NCI-H526 treated with DMSO at 0.1 percent for 48 hours (cell line): ENCODE measurements around the gene PHLDA3.

ENCODE experiments used
- DNase-seq: peaks from one replicate; lab custom pipeline; 2025; lab: John Stamatoyannopoulos, UW

The PHLDA3 gene

DNA sequence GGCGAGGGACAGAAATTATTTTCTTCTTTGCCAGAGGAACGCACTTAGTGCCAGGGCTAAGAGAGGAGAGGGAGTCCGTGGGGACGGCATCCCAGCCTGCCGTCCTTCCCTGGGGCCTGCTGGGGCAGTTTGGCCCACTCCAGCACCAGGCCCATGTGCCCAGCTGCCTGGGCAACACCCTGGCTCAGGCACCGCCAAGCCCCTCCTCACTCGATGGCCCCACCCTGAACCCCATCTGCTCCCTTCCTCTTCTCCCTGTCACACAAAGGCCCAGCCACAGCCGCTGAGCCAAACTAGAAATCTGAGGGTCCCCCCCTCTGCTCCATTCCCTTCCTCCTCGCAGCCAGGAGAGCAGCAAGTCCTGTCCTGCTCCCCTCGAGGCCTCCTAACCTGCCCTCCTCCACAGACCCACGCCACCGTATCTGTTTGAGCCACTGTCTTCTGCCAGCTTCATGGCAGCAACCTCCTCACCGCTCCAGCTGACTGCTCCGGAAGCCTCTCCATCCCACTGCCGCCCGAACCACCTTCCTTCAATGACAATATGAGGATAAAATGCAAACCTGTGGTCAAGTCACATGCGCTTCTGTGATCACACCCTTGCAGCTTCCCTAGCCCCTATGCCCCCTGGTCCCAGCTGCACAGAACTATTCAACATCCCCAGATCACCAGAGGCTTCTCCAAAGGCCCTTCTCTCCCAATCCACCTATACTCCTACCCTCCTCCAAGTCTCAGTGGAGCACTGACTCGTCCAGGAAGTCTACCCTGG is 39.1 kb downstream of the PHLDA3 start:
- DNase-seq: peak; percentile 4

DNA sequence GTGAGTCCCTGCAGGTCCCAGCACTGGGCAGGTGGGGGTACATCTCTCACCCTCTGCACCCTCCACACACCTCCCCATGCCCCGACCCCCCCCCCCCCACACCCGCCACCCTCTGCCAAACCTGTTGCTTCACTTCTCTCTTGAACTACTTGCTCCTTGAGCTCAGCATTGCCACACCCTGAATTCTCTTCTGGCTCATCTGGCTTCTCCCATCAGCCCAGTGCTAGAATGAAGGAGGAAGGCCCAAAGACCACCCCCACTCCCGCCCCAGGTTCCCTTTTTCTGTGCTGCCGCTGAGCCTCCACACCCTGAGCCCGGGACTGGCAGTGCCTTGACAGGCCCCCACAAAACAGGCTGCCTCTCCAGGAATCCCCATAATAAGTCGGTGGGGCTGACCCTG is 41.0 kb downstream of the PHLDA3 start:
- no peak for DNase-seq

DNA sequence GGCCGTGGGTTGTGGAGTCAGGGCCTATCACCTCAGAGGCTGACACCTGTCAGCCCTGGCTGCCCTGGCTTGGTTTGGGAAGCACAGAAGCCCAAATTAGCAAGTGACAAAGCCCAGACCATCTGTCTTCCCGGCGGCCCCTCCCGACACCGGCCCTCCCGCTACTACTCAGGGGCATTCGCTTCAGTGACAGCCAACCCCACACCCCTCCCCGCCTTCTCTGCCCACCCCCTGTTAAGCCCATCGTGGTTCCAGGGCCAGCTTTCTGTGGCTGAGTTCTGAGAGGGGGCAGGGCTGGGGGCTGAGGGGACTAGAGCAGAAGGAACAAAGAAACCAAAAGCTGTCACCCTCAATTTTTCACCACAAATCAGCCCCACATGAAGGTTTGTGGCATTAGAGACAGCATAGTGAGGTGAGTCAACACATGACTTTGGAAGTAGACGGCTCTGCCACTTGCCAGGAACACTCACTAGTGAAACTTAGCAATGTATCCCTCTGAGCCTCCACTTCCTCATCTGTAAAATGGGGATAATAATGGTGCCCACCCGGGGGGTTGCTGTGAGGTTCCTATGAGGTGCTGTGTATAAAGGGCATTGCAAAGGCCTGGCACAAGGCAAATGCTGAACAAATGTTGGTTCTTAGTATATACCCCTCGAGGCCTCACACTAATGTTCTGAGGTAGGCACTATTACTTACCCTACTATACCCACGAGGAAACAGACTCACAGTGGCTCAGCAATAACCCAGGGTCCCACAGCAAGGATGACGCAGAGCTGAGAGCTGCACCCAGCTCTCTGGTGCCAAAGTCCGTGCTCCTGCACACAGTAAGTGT is 42.3 kb downstream of the PHLDA3 start:
- no peak for DNase-seq

DNA sequence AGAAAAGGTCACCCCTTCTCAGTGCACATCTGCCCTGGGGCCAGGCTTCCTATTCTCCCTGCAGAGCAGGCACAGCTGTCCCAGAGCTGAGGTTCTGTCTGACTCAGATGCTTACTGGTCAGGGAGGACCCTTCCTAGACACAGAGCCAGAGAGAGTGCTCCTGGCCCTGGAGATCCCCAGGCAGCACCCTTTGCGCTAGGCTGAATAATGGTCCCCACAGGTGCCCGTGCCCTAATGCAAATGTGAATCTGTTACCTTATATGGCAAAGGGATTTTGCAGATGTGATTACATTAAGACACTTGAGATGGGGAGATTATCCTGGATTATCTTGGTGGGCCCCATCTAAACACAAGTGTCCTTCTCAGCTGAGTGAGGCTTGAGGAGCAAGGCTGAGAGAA is 44.8 kb downstream of the PHLDA3 start:
- DNase-seq: no peak

DNA sequence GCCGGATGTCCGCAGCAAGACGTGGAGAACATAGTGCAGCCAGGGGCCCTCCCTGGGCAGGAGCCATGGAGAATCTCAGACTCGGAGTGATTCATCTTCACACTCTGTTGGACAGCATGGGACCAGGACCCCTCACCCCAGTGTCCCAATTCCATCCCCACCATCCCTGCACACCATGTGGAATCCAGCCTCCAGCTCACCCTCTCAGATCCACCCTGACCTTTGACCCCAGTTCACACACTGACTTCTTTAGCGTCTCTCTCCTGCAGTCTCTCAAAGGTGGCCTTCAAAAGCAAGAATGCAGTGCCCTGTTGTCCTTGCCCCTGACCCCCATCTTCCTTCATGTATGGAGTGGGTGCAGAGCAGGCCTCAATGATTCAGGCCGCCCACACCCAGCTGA is 45.3 kb downstream of the PHLDA3 start:
- DNase-seq: no peak

DNA sequence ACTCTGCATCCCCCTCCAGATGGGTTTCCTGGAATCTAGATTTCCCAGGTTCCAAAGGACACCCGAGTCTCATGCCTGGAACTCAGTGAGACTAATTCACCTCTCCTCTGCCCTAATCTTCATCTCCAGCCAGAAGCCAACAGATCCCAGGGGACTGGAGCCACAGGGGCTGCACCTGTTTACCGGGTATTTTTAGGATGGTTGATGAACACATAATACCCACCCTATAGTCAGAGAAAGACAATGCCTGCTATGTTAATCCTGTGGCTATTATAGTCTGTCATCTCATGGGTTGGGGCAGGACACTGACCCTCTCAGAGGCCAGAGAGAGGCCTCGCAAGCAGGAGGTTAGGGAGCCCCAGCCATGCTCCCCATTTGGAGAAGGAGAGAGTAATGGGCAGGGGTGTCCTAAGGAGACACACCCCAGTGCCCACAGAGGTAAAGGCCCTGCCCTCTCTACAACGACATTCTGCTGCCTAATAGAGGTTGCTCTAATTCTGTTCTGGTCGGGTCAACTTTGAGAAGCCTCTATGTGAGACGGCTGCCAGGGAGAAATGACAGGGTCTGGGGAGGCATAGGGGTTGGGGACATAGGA is 46.5 kb downstream of the PHLDA3 start:
- DNase-seq: no peak

DNA sequence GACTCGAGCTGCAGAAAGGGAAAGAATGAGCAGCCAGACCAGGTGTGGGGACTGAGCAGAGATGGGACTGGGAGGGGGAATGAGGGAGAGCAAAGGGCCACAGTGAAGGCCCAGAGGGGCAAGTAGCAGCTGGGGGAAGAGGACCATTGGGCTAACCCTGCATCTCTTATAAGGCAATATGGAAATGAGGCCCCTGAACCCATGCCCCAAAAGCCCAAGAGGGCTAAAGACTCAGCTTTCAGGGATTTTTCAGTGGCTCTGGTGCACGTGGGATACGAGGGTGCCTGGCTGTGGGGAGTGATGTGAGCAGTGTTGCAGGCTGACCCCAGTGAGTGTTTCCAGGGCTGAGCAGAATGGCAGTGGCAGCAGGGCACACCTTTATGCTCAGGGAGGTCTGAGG is 47.0 kb downstream of the PHLDA3 start:
- DNase-seq: no peak

DNA sequence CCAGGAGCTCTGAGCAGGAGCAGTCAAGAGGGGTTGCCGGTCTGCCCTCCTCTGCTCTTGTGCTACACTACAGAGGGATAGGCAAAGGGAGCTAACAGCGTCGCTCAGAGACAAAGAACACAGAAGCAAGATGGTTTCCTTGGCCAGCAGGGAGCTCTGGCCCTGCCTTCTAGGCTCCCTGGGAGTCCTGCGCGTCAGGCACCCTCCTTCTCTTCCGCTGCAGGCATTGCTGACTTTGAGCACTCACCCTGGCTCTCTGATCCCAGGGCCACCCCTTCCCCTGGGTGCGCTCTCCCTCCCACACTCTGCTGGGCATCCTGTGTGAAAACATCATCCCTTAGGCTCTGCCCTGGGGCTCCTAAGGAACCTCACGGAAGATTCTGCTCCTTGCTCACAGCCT is 47.9 kb downstream of the PHLDA3 start:
- no peak for DNase-seq

DNA sequence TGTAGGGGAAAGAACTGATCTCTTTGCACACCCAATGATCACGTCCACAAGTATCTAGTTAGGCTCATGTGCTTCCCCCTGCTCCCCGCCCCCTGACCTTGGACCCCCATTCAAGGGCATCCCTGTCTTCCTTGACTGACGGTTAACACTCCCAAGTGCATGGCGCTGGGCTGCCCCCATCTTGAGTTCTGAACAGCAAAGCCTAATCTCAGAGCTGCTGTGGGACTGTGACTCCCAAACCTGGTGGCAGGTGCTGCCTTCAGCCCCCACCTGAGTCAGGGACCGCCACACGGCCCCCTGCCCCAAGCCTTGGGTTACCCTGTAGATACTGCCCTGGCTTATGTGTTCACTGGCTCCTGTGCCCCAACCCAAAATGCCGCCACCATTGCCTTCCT is 48.4 kb downstream of the PHLDA3 start:
- no peak for DNase-seq

DNA sequence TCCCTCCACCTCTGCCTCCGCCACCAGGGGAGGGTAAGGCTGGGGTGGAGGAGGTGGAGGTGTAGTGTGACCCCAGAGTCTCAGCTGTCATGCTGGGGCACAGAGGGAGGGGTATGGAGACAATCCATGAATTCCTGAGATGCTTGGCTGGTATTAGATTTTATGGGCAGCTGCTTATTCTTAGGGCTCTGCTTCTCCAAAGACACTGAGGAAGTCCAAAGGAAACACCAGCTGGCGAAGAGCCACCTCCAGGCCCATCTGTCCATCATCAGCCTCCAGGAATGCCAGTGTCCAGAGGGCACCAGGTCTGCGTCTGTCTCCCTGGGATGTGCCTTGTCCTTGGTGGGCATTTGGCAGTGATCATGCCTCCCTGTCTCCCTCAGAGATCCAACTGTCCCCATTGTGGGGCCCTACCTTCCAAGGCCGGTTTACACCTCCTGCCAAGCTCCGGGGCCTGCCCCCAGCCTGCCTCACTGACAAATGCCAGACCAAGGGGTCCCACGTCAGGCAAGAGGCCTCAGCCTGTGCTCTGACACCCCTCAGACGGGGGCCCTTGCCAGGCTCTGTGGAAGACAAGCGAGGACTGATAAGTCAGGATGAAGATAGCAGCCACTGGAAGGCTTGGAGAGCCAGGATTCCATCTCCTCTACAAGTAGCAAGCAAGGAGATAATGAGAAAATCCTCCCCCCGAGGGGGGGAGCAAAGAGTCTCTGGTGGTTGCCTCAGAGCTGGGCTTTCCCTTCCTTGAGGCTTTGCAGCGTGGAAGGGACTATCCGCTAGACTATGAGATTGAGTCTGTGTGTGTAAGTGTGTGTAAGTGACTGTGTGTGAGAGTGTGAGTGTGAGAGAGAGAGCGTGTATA is 49.0 kb downstream of the PHLDA3 start:
- no peak for DNase-seq

DNA sequence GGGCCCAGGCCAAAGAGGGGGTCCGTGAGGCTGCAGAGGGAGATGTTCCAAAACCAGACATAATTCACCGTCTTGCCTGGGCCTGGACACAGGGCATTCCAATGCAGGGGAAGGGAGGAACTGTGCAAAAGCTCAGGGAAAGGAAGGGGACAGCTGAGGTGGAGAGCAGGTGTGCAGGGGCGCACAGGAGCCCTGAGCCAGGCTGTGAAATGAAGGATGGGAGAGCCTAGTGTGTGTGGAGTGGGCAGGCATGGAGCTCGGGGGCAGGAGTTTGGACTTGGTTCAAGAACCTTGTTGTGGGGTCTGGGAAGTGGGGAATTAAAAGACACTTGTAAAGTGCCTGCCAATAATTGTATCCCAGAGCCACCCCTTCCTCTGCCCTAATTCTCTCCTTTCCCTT is 49.7 kb downstream of the PHLDA3 start:
- no peak for DNase-seq

DNA sequence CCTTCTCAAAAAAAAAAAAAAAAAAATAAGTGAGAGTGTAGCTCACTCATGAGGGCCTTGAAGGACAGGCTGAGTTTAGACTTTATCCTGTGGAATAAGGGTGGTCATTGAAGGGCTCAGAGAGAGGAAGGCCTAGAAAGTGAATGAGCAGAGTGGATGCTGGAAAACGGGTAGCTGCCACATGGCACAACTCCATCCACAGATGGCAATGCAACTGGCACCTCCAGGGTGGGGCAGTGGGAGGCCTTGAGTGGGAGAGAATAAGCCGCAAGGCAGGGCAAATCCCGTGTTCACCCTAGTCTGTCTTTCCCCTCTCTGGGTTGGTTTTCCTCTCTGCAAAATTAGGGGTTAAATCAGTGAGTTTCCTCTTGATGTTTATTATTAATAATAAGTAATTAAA is 50.5 kb downstream of the PHLDA3 start:
- no peak for DNase-seq
